ELF-1 (cell line): ENCODE data around the gene FGF4.

Experiments used
- DNase-seq: peaks from one replicate; pipeline ENCODE4 v3.0.0-alpha.2; 2016; ENCODE audit warnings: low read depth, low spot score

FGF4 gene

GRCh38 chr11:69807106-69807815, 32.1 kb upstream of the FGF4 start:
- no peak for DNase-seq

- DNase-seq: no peak
Observed at GRCh38 chr11:69804769-69805508, 29.8 kb upstream of the FGF4 start.

- DNase-seq: no peak
Observed at GRCh38 chr11:69803604-69804218, 28.6 kb upstream of the FGF4 start.

- DNase-seq: no peak
Observed at GRCh38 chr11:69803022-69803421, 27.9 kb upstream of the FGF4 start.

- no peak for DNase-seq
Observed at GRCh38 chr11:69802590-69802989, 27.4 kb upstream of the FGF4 start.

- peak; percentile 88 for DNase-seq
Observed at GRCh38 chr11:69801513-69802335, 26.6 kb upstream of the FGF4 start.

GRCh38 chr11:69800278-69800677, 25.1 kb upstream of the FGF4 start:
- no peak for DNase-seq

- DNase-seq: peak; percentile 81
Observed at GRCh38 chr11:69799582-69799981, 24.4 kb upstream of the FGF4 start.

- DNase-seq: no peak
Observed at GRCh38 chr11:69799097-69799496, 24.0 kb upstream of the FGF4 start.

- DNase-seq: no peak
Observed at GRCh38 chr11:69797737-69798528, 22.8 kb upstream of the FGF4 start.

GRCh38 chr11:69797156-69797555, 22.0 kb upstream of the FGF4 start:
- no peak for DNase-seq

GRCh38 chr11:69796063-69796462, 20.9 kb upstream of the FGF4 start:
- no peak for DNase-seq

- DNase-seq: peak; percentile 38
Observed at GRCh38 chr11:69791276-69792180, 16.4 kb upstream of the FGF4 start.

- DNase-seq: peak; percentile 54
Observed at GRCh38 chr11:69788956-69789355, 13.8 kb upstream of the FGF4 start.

- DNase-seq: no peak
Observed at GRCh38 chr11:69787906-69788305, 12.8 kb upstream of the FGF4 start.

GRCh38 chr11:69787457-69787856, 12.3 kb upstream of the FGF4 start:
- peak; percentile 79 for DNase-seq

GRCh38 chr11:69781241-69781640, 6.1 kb upstream of the FGF4 start:
- no peak for DNase-seq

GRCh38 chr11:69778373-69778772, 3.2 kb upstream of the FGF4 start:
- DNase-seq: no peak

GRCh38 chr11:69774354-69775162, 583 bp downstream of the FGF4 start:
- no peak for DNase-seq
